Measurements from ENCODE around the gene TMEM80. TPM values are rescaled to one million over a fixed set of nuclear protein-coding genes. Genes with fewer than 3 reads are reported as not detected.

The TMEM80 gene
- total and polyA plus RNA-seq, 9 of the 15 experiments (the other 6 are each of a cell fraction or from before 2014, with no cell fraction given) = 5.1 to 30.1 (median 12.4) TPM

DNA sequence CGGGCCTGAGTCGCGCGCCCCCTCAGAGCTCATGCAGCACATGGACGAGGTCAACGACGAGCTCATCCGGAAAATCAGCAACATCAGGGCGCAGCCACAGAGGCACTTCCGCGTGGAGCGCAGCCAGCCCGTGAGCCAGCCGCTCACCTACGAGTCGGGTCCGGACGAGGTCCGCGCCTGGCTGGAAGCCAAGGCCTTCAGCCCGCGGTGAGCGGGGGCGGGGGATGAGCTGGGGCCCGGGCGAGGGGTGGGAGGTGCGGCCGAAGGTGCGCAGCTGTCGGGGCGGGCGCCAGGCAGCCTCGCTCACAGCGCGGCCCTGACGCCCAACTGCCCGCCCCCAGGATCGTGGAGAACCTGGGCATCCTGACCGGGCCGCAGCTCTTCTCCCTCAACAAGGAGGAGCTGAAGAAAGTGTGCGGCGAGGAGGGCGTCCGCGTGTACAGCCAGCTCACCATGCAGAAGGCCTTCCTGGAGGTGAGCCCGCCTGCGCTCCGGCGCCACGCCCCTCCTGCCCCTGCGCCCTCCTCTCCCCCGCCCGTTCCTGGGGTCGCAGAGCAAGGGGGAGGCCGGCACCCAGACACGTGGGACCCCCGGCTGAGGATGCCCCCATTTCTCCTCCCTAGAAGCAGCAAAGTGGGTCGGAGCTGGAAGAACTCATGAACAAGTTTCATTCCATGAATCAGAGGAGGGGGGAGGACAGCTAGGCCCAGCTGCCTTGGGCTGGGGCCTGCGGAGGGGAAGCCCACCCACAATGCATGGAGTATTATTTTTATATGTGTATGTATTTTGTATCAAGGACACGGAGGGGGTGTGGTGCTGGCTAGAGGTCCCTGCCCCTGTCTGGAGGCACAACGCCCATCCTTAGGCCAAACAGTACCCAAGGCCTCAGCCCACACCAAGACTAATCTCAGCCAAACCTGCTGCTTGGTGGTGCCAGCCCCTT is 30.9 kb downstream of the TMEM80 start (continued):
- TF ChIP-seq, protein P1, sequence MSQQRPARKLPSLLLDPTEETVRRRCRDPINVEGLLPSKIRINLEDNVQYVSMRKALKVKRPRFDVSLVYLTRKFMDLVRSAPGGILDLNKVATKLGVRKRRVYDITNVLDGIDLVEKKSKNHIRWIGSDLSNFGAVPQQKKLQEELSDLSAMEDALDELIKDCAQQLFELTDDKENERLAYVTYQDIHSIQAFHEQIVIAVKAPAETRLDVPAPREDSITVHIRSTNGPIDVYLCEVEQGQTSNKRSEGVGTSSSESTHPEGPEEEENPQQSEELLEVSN (IDR thresholded peaks at IDR 0.05; ENCODE audit: borderline replicate concordance in 1 of 2, extremely low read depth in 1 of 2, insufficient read depth in 1 of 2, insufficient read length in 1 of 2, low read depth in 1 of 2, low read length in 1 of 2, poor library complexity in 1 of 2, severe bottlenecking in 1 of 2) = peak; percentile 67 to 81
- TF ChIP-seq TRIM24 (IDR thresholded peaks at IDR 0.05) (peak in 1 of 2 experiments; percentile 25; a peak in 1 of 4 replicates), ELF1 (tag; IDR thresholded peaks at IDR 0.05) (peak; percentile 88), CTBP1 (IDR thresholded peaks at IDR 0.05; ENCODE audit: borderline replicate concordance) (peak; percentile 70; the same call in 1 of the 2 replicates), RB1 (IDR thresholded peaks at IDR 0.05; ENCODE audit: low read depth) (peak; percentile 57; the same call in 1 of the 2 replicates), TAL1 (IDR thresholded peaks at IDR 0.05) (no peak), ZNF212 (CRISPR knock-in tag; IDR thresholded peaks at IDR 0.05) (no peak), ILF3 (IDR thresholded peaks at IDR 0.05; ENCODE audit: borderline replicate concordance) (no peak), RNF2 (IDR thresholded peaks at IDR 0.05) (peak; percentile 42; the same call in 1 of the 2 replicates), ZNF584 (CRISPR knock-in tag; IDR thresholded peaks at IDR 0.05; ENCODE audit: low read depth) (0 out of 2 replicates have a peak, but pooled peaks have one; percentile 26), POLR2G (IDR thresholded peaks at IDR 0.05; ENCODE audit: low read depth, low read length) (peak; percentile 80), POLR2AphosphoS5 (IDR thresholded peaks at IDR 0.05; ENCODE audit: control insufficient read depth, insufficient read depth, low read depth, low read length) (peak; percentile 47; the same call in 1 of the 2 replicates), PHF8 (IDR thresholded peaks at IDR 0.05; ENCODE audit: borderline replicate concordance, low read length) (peak; percentile 34; the same call in 1 of the 2 replicates), POLR2A (conservative IDR thresholded peaks at IDR 0.05) (peak; percentile 53; the same call in 1 of the 2 replicates), L3MBTL2 (IDR thresholded peaks at IDR 0.05) (peak; percentile 78), DACH1 (IDR thresholded peaks at IDR 0.05; ENCODE audit: partially characterized antibody) (peak; percentile 32)
- TF ChIP-seq, protein P2, sequence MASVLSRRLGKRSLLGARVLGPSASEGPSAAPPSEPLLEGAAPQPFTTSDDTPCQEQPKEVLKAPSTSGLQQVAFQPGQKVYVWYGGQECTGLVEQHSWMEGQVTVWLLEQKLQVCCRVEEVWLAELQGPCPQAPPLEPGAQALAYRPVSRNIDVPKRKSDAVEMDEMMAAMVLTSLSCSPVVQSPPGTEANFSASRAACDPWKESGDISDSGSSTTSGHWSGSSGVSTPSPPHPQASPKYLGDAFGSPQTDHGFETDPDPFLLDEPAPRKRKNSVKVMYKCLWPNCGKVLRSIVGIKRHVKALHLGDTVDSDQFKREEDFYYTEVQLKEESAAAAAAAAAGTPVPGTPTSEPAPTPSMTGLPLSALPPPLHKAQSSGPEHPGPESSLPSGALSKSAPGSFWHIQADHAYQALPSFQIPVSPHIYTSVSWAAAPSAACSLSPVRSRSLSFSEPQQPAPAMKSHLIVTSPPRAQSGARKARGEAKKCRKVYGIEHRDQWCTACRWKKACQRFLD (CRISPR knock-in tag; IDR thresholded peaks at IDR 0.05) = 0 out of 2 replicates have a peak, but pooled peaks have one; percentile 36
- TF ChIP-seq, protein P3, sequence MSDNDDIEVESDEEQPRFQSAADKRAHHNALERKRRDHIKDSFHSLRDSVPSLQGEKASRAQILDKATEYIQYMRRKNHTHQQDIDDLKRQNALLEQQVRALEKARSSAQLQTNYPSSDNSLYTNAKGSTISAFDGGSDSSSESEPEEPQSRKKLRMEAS (CRISPR knock-in tag; IDR thresholded peaks at IDR 0.05) = peak; percentile 57
- TF ChIP-seq, protein P4, sequence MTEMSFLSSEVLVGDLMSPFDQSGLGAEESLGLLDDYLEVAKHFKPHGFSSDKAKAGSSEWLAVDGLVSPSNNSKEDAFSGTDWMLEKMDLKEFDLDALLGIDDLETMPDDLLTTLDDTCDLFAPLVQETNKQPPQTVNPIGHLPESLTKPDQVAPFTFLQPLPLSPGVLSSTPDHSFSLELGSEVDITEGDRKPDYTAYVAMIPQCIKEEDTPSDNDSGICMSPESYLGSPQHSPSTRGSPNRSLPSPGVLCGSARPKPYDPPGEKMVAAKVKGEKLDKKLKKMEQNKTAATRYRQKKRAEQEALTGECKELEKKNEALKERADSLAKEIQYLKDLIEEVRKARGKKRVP (CRISPR knock-in tag; IDR thresholded peaks at IDR 0.05) = no peak
- TF ChIP-seq, protein P5, sequence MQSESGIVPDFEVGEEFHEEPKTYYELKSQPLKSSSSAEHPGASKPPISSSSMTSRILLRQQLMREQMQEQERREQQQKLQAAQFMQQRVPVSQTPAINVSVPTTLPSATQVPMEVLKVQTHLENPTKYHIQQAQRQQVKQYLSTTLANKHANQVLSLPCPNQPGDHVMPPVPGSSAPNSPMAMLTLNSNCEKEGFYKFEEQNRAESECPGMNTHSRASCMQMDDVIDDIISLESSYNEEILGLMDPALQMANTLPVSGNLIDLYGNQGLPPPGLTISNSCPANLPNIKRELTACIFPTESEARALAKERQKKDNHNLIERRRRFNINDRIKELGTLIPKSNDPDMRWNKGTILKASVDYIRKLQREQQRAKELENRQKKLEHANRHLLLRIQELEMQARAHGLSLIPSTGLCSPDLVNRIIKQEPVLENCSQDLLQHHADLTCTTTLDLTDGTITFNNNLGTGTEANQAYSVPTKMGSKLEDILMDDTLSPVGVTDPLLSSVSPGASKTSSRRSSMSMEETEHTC (IDR thresholded peaks at IDR 0.05) = no peak
